ENCODE data around the gene CASP10.
A peak's percentile ranks its signal among the peaks of the same experiment; 100 is the strongest.
"Not testable (repeated sequence)": the region's sequence is repeated elsewhere in the genome, so short reads cannot be mapped to it uniquely, and the experiment has no call there.

CASP10 gene

GRCh38 chr2:201149064-201149820 is 33.7 kb upstream of the CASP10 start:
- TF ChIP-seq CTCF (IDR thresholded peaks at IDR 0.05; ENCODE audit: insufficient read depth, low read length) (no peak), REST (IDR thresholded peaks at IDR 0.05; ENCODE audit: insufficient replicate concordance, low read depth) (no peak), SPI1 (IDR thresholded peaks at IDR 0.05; ENCODE audit: borderline replicate concordance, low read depth) (no peak), GABPA (IDR thresholded peaks at IDR 0.05; ENCODE audit: low read depth) (no peak), POLR2AphosphoS5 (IDR thresholded peaks at IDR 0.05; ENCODE audit: low read depth) (no peak)
- H3K27ac ChIP-seq (replicated peaks), result no peak overlapping the region
- no peak overlapping the region for H3K4me3 ChIP-seq (replicated peaks; ENCODE audit: insufficient read depth, low read length)
- DNase-seq (ENCODE audit: low read depth in 1 of 2, low spot score in 1 of 2), result no peak
- no peaks in the 10 kb centered on the region for H3K27me3 ChIP-seq (ENCODE audit: insufficient read depth, poor library complexity, severe bottlenecking)

GRCh38 chr2:201149821-201150165 is 33.1 kb upstream of the CASP10 start:
- not testable (repeated sequence) for DNase-seq (ENCODE audit: low read depth in 1 of 2, low spot score in 1 of 2); H3K27me3 ChIP-seq (ENCODE audit: insufficient read depth, poor library complexity, severe bottlenecking); H3K4me3 ChIP-seq (replicated peaks; ENCODE audit: insufficient read depth, low read length); H3K27ac ChIP-seq (replicated peaks)

GRCh38 chr2:201150454-201151020 is 32.4 kb upstream of the CASP10 start:
- H3K27ac ChIP-seq (replicated peaks), result peak overlapping the region; percentile 58
- H3K4me3 ChIP-seq (replicated peaks; ENCODE audit: insufficient read depth, low read length), result no peak overlapping the region
- TF ChIP-seq CTCF (IDR thresholded peaks at IDR 0.05; ENCODE audit: insufficient read depth, low read length), result no peak
- TF ChIP-seq POLR2AphosphoS5 (IDR thresholded peaks at IDR 0.05; ENCODE audit: low read depth), result no peak
- no peak for TF ChIP-seq REST (IDR thresholded peaks at IDR 0.05; ENCODE audit: insufficient replicate concordance, low read depth)
- TF ChIP-seq GABPA (IDR thresholded peaks at IDR 0.05; ENCODE audit: low read depth), result no peak
- DNase-seq (ENCODE audit: low read depth in 1 of 2, low spot score in 1 of 2), result no peak
- no peaks in the 10 kb centered on the region for H3K27me3 ChIP-seq (ENCODE audit: insufficient read depth, poor library complexity, severe bottlenecking)

GRCh38 chr2:201151127-201151981 is 31.6 kb upstream of the CASP10 start:
- Histone ChIP-seq H3K4me3 (replicated peaks; ENCODE audit: insufficient read depth, low read length) (no peak overlapping the region; the same call in 1 of the 2 replicates), H3K27ac (replicated peaks) (peak overlapping the region; percentile 58), H3K27me3 (ENCODE audit: insufficient read depth, poor library complexity, severe bottlenecking) (no peaks in the 10 kb centered on the region)
- TF ChIP-seq REST (IDR thresholded peaks at IDR 0.05; ENCODE audit: insufficient replicate concordance, low read depth), result no peak
- TF ChIP-seq CTCF (IDR thresholded peaks at IDR 0.05; ENCODE audit: insufficient read depth, low read length), result no peak
- TF ChIP-seq SPI1 (IDR thresholded peaks at IDR 0.05; ENCODE audit: borderline replicate concordance, low read depth), result peak; percentile 93
- no peak for TF ChIP-seq POLR2AphosphoS5 (IDR thresholded peaks at IDR 0.05; ENCODE audit: low read depth)
- TF ChIP-seq GABPA (IDR thresholded peaks at IDR 0.05; ENCODE audit: low read depth), result no peak
- DNase-seq (ENCODE audit: low read depth in 1 of 2, low spot score in 1 of 2), result peak in 1 of 2 experiments; percentile 64
